SK-N-SH (cell line): ENCODE measurements around the gene LMO7. TPM values are rescaled to one million over a fixed set of nuclear protein-coding genes. Genes with fewer than 3 reads are reported as not detected.
"Not testable (repeated sequence)": the region's sequence is repeated elsewhere in the genome, so short reads cannot be mapped to it uniquely, and the experiment has no call there.

Source experiments
- CTCF ChIA-PET: fragments of 300-600, 350-600 bp; formaldehyde crosslinking; extraction: SDS; loops from one replicate; lab custom pipeline; 2021; lab: Yijun Ruan, JAX
- POLR2A ChIA-PET: fragments of 350-600 bp; sonication (Branson Sonifier 250); formaldehyde crosslinking; extraction: SDS; loops from one replicate; lab custom pipeline; 2020; ENCODE audit warnings: antibody characterized with exemption, inconsistent platforms; lab: Yijun Ruan, JAX
- DNase-seq: peaks from one replicate; pipeline ENCODE4 v3.0.0; 2012
- H2AFZ ChIP-seq: fragments of 200-600 bp; sonication (generic); 2 replicates; pipeline ENCODE4 v1.8.1; 2016; ENCODE audit warnings: antibody characterized with exemption, mild to moderate bottlenecking, low read depth
- H3F3A ChIP-seq: fragments of 200-600 bp; sonication (generic); replicated peaks from 2 replicates; pipeline ENCODE3; 2016; ENCODE audit warnings: antibody characterized with exemption, mild to moderate bottlenecking; ENCODE audit not compliant: insufficient read depth
- H3K27ac ChIP-seq, 2 experiments: fragments of 200-500 bp in 1 of 2; fragments of 200-600 bp in 1 of 2; sonication (Bioruptor generic) in 1 of 2; sonication (generic), shearing (Covaris generic) in 1 of 2; 2 replicates each; pipeline versions ENCODE4 v1.5.1 to v1.6.1; 2014 to 2016; ENCODE audit warnings: low read depth in 2 of 2, inconsistent platforms in 1 of 2, low read length in 1 of 2, mild to moderate bottlenecking in 1 of 2, mixed read lengths in 1 of 2
- H3K27me3 ChIP-seq: fragments of 200-600 bp; sonication (generic), shearing (Covaris generic); 2 replicates; pipeline ENCODE4 v1.6.1; 2016; ENCODE audit warnings: mixed run types; ENCODE audit not compliant: insufficient read depth
- H3K36me3 ChIP-seq, 2 experiments: fragments of 200-500 bp in 1 of 2; fragments of 200-600 bp in 1 of 2; sonication (Bioruptor generic) in 1 of 2; sonication (generic) in 1 of 2; replicated peaks in 1 of 2; 2 replicates each; pipeline versions ENCODE3 to v1.5.1; 2014 to 2016; ENCODE audit warnings: low read length in 1 of 2, mild to moderate bottlenecking in 1 of 2; ENCODE audit not compliant: insufficient read depth in 2 of 2, control insufficient read depth in 1 of 2
- H3K4me1 ChIP-seq, 2 experiments: fragments of 200-500 bp in 1 of 2; fragments of 200-600 bp in 1 of 2; sonication (Bioruptor generic) in 1 of 2; sonication (generic), shearing (Covaris generic) in 1 of 2; 2 replicates each; pipeline versions ENCODE4 v1.5.1 to v1.6.1; 2014 to 2016; ENCODE audit warnings: low read depth in 1 of 2, low read length in 1 of 2, mixed run types in 1 of 2; ENCODE audit not compliant: insufficient read depth in 2 of 2, control insufficient read depth in 1 of 2
- H3K4me2 ChIP-seq: fragments of 200-600 bp; sonication (generic), shearing (Covaris generic); 2 replicates; pipeline ENCODE4 v1.6.1; 2017; ENCODE audit warnings: mixed run types
- H3K4me3 ChIP-seq, 2 experiments: fragments of 200-500 bp in 1 of 2; fragments of 200-600 bp in 1 of 2; sonication (Bioruptor generic) in 1 of 2; sonication (generic), shearing (Covaris generic) in 1 of 2; 2 replicates each; pipeline versions ENCODE4 v1.5.1 to v1.8.1; 2014 to 2016; ENCODE audit warnings: low read depth in 2 of 2, inconsistent platforms in 1 of 2, low read length in 1 of 2, mild to moderate bottlenecking in 1 of 2, mixed read lengths in 1 of 2, moderate library complexity in 1 of 2
- H3K79me2 ChIP-seq: fragments of 200-600 bp; sonication (generic); 2 replicates; pipeline ENCODE4 v1.8.1; 2017; ENCODE audit warnings: mild to moderate bottlenecking; ENCODE audit not compliant: insufficient read depth
- H3K9ac ChIP-seq: fragments of 200-600 bp; sonication (generic); 2 replicates; pipeline ENCODE4 v1.6.1; 2017; ENCODE audit warnings: mixed run types
- H3K9me2 ChIP-seq: fragments of 200-600 bp; sonication (generic); 2 replicates; pipeline ENCODE4 v1.6.1; 2017; ENCODE audit warnings: mixed run types
- H3K9me3 ChIP-seq: fragments of 200-600 bp; sonication (generic); 2 replicates; pipeline ENCODE4 v1.6.1; 2017; ENCODE audit warnings: mixed run types, mild to moderate bottlenecking, moderate library complexity
- H4K20me1 ChIP-seq: fragments of 200-600 bp; sonication (generic); 2 replicates; pipeline ENCODE4 v1.6.1; 2017; ENCODE audit warnings: mild to moderate bottlenecking, mixed run types; ENCODE audit not compliant: insufficient read depth
- CHD2 ChIP-seq: fragments of 150-350 bp; IDR thresholded peaks from 2 replicates; pipeline ENCODE4 v1.6.1; 2018; ENCODE audit warnings: low read length; ENCODE audit not compliant: partially characterized antibody
- CTCF ChIP-seq: fragments of 200-600 bp; sonication (generic); IDR thresholded peaks from 2 replicates; pipeline ENCODE4 v1.6.1; 2017; ENCODE audit warnings: antibody characterized with exemption, mild to moderate bottlenecking, moderate library complexity
- ELF1 ChIP-seq: IDR thresholded peaks from 2 replicates; pipeline ENCODE4 v1.4.0; 2012
- FOSL2 ChIP-seq: IDR thresholded peaks from 2 replicates; pipeline ENCODE4 v1.4.0; 2012; ENCODE audit warnings: low read depth, mild to moderate bottlenecking, moderate library complexity, borderline replicate concordance
- GABPA ChIP-seq: IDR thresholded peaks from 2 replicates; pipeline ENCODE4 v1.4.0; 2012; ENCODE audit warnings: low read depth, mild to moderate bottlenecking
- GATA2 ChIP-seq: sonication (generic); formaldehyde crosslinking; IDR thresholded peaks from 2 replicates; pipeline ENCODE4 v1.5.0; 2020; ENCODE audit warnings: mild to moderate bottlenecking, missing genetic modification reagents
- JUND ChIP-seq: IDR thresholded peaks from 2 replicates; pipeline ENCODE4 v1.4.0; 2012
- MEF2A ChIP-seq: IDR thresholded peaks from 2 replicates; pipeline ENCODE4 v1.4.0; 2012; ENCODE audit warnings: low read depth, borderline replicate concordance
- MXI1 ChIP-seq: IDR thresholded peaks from 2 replicates; pipeline ENCODE4 v1.6.1; 2012; ENCODE audit warnings: mild to moderate bottlenecking, low read depth, low read length, improper control_type of control experiment
- NRF1 ChIP-seq: IDR thresholded peaks from 2 replicates; pipeline ENCODE4 v1.6.1; 2012; ENCODE audit warnings: low read depth, mild to moderate bottlenecking, low read length
- PBX3 ChIP-seq: IDR thresholded peaks from 2 replicates; pipeline ENCODE4; 2012
- RXRA ChIP-seq: IDR thresholded peaks from 2 replicates; pipeline ENCODE4 v1.4.0; 2012; ENCODE audit warnings: low read depth, mild to moderate bottlenecking, borderline replicate concordance
- SIN3A ChIP-seq: IDR thresholded peaks from 2 replicates; pipeline ENCODE4 v1.6.1; 2012; ENCODE audit warnings: low read depth, mild to moderate bottlenecking, low read length, moderate library complexity, borderline replicate concordance
- SMC3 ChIP-seq: IDR thresholded peaks from 2 replicates; pipeline ENCODE4 v1.6.1; 2012; ENCODE audit warnings: low read depth, low read length, improper control_type of control experiment
- USF2 ChIP-seq: fragments of 150-350 bp; IDR thresholded peaks from 2 replicates; pipeline ENCODE4 v1.6.1; 2017; ENCODE audit warnings: antibody characterized with exemption, low read length, low read depth, borderline replicate concordance
- YY1 ChIP-seq: IDR thresholded peaks from 2 replicates; pipeline ENCODE4 v1.4.0; 2012; ENCODE audit warnings: low read depth, mild to moderate bottlenecking
- WGBS: methylation state at CpG from one replicate; pipeline ENCODE4 v1.1.6; 2017; ENCODE audit warnings: low lambda C conversion rate; 5-methylcytosine and 5-hydroxymethylcytosine counted together
- polyA plus RNA-seq, 3 experiments: library from polyadenylated mRNA; depleted of rRNA; stranded (reverse); fragments of >200 nt; gene quantifications; 2 replicates each; pipeline ENCODE4 v1.2.3, GENCODE V29; 2012

Gene LMO7
- polyA plus RNA-seq, 1 of the 3 experiments (the other 2 are of a cell fraction): 83.6 TPM

- H3K27ac ChIP-seq: no peak overlapping the region
Measured at GRCh38 chr13:75699062-75699461, 62.9 kb downstream of the LMO7 start.

GRCh38 chr13:75699717-75700116 is 63.6 kb downstream of the LMO7 start:
- H3K4me3 ChIP-seq, H3K9me3 ChIP-seq, POLR2A ChIA-PET, H2AFZ ChIP-seq, DNase-seq, H3K9ac ChIP-seq, H3K27ac ChIP-seq, H3K9me2 ChIP-seq, H3K27me3 ChIP-seq, CTCF ChIA-PET, H3K4me2 ChIP-seq: not testable (repeated sequence)
- Histone ChIP-seq H3K79me2 (peaks cover 100% of the 10 kb centered on the region), H3K36me3 (peaks cover 7 to 60% of the 10 kb centered on the region in 2 experiments), H3F3A (peaks cover 39% of the 10 kb centered on the region), H4K20me1 (peaks cover 98% of the 10 kb centered on the region), H3K4me1 (peaks cover 0 to 16% of the 10 kb centered on the region in 2 experiments; a peak in 2 of 4 replicates)
- WGBS: 95% methylated on average over 7 of the region's 7 CpGs

More at GRCh38 chr13:75699062-75699461, 62.9 kb downstream of the LMO7 start:
- Histone ChIP-seq H3K4me3 (no peak overlapping the region), H4K20me1 (peaks cover 98% of the 10 kb centered on the region), H2AFZ (no peak overlapping the region), H3K27me3 (no peaks in the 10 kb centered on the region), H3K4me2 (no peak overlapping the region), H3F3A (peaks cover 36% of the 10 kb centered on the region), H3K9me3 (no peaks in the 10 kb centered on the region), H3K9me2 (no peaks in the 10 kb centered on the region), H3K36me3 (peaks cover 8 to 60% of the 10 kb centered on the region in 2 experiments), H3K79me2 (peaks cover 100% of the 10 kb centered on the region), H3K9ac (no peak overlapping the region), H3K4me1 (peaks cover 2 to 13% of the 10 kb centered on the region in 2 experiments; a peak in 3 of 4 replicates)
- POLR2A ChIA-PET: no interaction called here
- no peak for DNase-seq
- TF ChIP-seq JUND: no peak
- no peak for TF ChIP-seq MXI1
- no peak for TF ChIP-seq RXRA
- no peak for TF ChIP-seq CTCF
- no peak for TF ChIP-seq MEF2A
- no peak for TF ChIP-seq ELF1
- TF ChIP-seq SMC3: no peak
- no peak for TF ChIP-seq FOSL2
- TF ChIP-seq CHD2: no peak
- TF ChIP-seq PBX3: no peak
- no peak for TF ChIP-seq USF2
- no peak for TF ChIP-seq NRF1
- TF ChIP-seq GATA2 (CRISPR knock-in tag): no peak
- no peak for TF ChIP-seq GABPA
- TF ChIP-seq SIN3A: no peak
- no peak for TF ChIP-seq YY1
- WGBS: 100% methylated on average over 1 of the region's 1 CpG
- CTCF ChIA-PET: interaction anchor here (1.0 to 5.0 kb wide), 2 partner anchors 101 to 775 kb away, joined by 3 to 34 read pairs; no protein-coding TSS in a partner anchor
